ENCODE data around the gene COL9A1. TPM values are rescaled to one million over a fixed set of nuclear protein-coding genes. Genes with fewer than 3 reads are reported as not detected.
"Not testable (repeated sequence)": the region's sequence is repeated elsewhere in the genome, so short reads cannot be mapped to it uniquely, and the experiment has no call there.

COL9A1 gene
- not detected in 2 replicates for total RNA-seq

GRCh38 chr6:70303034-70303525 is at the start of gene COL9A1:
Gene COL9A1, minus strand, starts transcription at chr6:70303084. Its CDS starts 160 bp downstream, at chr6:70302924.
- DNase-seq (ENCODE audit: low read depth) = no peak
- TF ChIP-seq, protein P1, sequence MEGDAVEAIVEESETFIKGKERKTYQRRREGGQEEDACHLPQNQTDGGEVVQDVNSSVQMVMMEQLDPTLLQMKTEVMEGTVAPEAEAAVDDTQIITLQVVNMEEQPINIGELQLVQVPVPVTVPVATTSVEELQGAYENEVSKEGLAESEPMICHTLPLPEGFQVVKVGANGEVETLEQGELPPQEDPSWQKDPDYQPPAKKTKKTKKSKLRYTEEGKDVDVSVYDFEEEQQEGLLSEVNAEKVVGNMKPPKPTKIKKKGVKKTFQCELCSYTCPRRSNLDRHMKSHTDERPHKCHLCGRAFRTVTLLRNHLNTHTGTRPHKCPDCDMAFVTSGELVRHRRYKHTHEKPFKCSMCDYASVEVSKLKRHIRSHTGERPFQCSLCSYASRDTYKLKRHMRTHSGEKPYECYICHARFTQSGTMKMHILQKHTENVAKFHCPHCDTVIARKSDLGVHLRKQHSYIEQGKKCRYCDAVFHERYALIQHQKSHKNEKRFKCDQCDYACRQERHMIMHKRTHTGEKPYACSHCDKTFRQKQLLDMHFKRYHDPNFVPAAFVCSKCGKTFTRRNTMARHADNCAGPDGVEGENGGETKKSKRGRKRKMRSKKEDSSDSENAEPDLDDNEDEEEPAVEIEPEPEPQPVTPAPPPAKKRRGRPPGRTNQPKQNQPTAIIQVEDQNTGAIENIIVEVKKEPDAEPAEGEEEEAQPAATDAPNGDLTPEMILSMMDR (conservative IDR thresholded peaks at IDR 0.05; ENCODE audit: low read depth, low read length) = no peak
- no peak within 1 kb of the TSS for H3K4me3 ChIP-seq (ENCODE audit: low read depth, low read length)

DNA sequence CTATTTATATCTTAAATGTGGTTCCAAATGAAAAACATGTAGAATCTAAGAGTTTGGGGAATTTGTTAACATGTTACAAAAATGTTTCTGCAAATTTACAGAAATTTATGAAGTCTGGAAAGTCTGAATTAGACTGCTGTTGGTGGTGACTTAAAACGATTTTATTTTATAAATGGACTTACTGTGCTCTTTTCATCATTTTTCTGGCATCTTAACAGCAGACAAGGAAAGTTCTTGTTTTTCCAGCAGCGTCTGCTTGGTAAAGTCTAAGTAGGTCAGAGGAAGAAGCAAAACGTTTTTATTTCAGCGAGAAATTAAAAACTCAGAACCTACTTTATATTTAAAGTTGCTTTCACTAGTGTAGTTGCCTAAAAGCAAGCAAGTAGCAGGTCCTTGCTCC is 48.6 kb upstream of the COL9A1 start:
- H3K4me3 ChIP-seq (ENCODE audit: low read depth, low read length) = no peak overlapping the region
- TF ChIP-seq, protein P1 (conservative IDR thresholded peaks at IDR 0.05; ENCODE audit: low read depth, low read length) = no peak
- DNase-seq (ENCODE audit: low read depth) = no peak

GRCh38 chr6:70345619-70346018 is 42.7 kb upstream of the COL9A1 start:
- H3K4me3 ChIP-seq (ENCODE audit: low read depth, low read length) = no peak overlapping the region
- DNase-seq (ENCODE audit: low read depth) = no peak
- TF ChIP-seq, protein P1 (conservative IDR thresholded peaks at IDR 0.05; ENCODE audit: low read depth, low read length) = no peak

DNA sequence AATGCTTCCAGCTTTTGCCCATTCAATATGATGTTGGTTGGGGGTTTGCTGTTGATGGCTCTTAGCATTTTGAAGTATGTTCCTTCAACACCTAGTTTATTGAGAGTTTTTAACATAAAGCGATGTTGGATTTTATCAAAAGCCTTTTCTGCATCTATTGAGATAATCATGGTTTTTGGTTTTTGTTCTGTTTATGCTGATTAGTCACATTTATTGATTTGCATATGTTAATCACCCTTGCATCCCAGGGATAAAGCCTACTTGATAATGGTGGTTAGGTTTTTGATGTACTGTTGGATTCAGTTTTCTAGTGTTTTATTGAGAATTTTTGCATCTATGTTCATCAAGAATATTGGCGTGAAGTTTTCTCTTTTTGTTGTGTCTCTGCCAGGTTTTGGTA is 40.4 kb upstream of the COL9A1 start:
- no peak overlapping the region for H3K4me3 ChIP-seq (ENCODE audit: low read depth, low read length)
- TF ChIP-seq, protein P1 (conservative IDR thresholded peaks at IDR 0.05; ENCODE audit: low read depth, low read length) = no peak
- DNase-seq (ENCODE audit: low read depth) = no peak

DNA sequence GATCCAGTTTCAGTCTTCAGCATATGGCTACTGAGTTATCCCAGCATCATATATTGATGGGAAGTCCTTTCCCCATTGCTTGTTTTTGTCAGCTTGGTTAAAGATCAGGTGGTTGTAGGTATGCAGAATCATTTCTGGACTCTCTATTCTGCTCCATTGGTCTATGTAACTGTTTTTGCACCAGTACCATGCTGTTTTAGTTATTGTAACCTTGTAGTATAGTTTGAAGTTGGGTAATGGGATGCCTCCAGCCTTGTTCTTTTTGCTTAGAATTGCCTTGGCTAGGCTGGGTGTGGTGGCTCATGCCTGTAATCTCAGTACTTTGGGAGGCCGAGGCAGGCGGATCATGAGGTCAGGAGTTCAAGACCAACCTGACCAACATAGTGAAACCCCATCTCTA is 36.9 kb upstream of the COL9A1 start:
- DNase-seq (ENCODE audit: low read depth); H3K4me3 ChIP-seq (ENCODE audit: low read depth, low read length): not testable (repeated sequence)

GRCh38 chr6:70338775-70339174 is 35.9 kb upstream of the COL9A1 start:
- no peak for DNase-seq (ENCODE audit: low read depth)
- TF ChIP-seq, protein P1 (conservative IDR thresholded peaks at IDR 0.05; ENCODE audit: low read depth, low read length) = no peak
- H3K4me3 ChIP-seq (ENCODE audit: low read depth, low read length) = no peak overlapping the region

GRCh38 chr6:70337743-70338105 is 34.8 kb upstream of the COL9A1 start:
- no peak overlapping the region for H3K4me3 ChIP-seq (ENCODE audit: low read depth, low read length)
- TF ChIP-seq, protein P1 (conservative IDR thresholded peaks at IDR 0.05; ENCODE audit: low read depth, low read length) = no peak
- no peak for DNase-seq (ENCODE audit: low read depth)
